Peyer's patch (tissue), 4 donors: ENCODE measurements around the gene HTR1D.

ENCODE experiments used
- CTCF ChIP-seq, 6 experiments: fragments of 450-650 bp in 4 of 6; fragments of 200-600 bp in 2 of 6; sonication (generic) in 1 of 6; IDR thresholded peaks; one replicate each; pipeline ENCODE4 v1.5.1; 2017 to 2019; ENCODE audit warnings: antibody characterized with exemption in 6 of 6, mild to moderate bottlenecking in 3 of 6, moderate library complexity in 1 of 6
- POLR2A ChIP-seq, 2 donors: fragments of 450-650 bp; IDR thresholded peaks; one replicate each; pipeline ENCODE4 v1.5.1; 2017; ENCODE audit warnings: antibody characterized with exemption in 2 of 2, mild to moderate bottlenecking in 2 of 2, moderate library complexity in 2 of 2

GRCh38 chr1:23152966-23153684 lies 64.2 kb downstream of the HTR1D start:
- TF ChIP-seq CTCF (IDR thresholded peaks at IDR 0.05) (no peak), POLR2A (IDR thresholded peaks at IDR 0.05) (no peak)
